Mammary epithelial cell (primary cell): ENCODE measurements around the gene EARS2.

Experiments
- EZH2 ChIP-seq: IDR thresholded peaks from 2 replicates; pipeline ENCODE4 v1.6.1; 2012; ENCODE audit warnings: low read length, inconsistent platforms, borderline replicate concordance
- TF ChIP-seq, protein P1 (sequence below), 2 donors: IDR thresholded peaks in 1 of 2; conservative IDR thresholded peaks in 1 of 2; 2 replicates each; pipeline ENCODE4 v1.5.1; 2011 to 2012; ENCODE audit warnings: inconsistent platforms in 2 of 2, low read length in 2 of 2, mild to moderate bottlenecking in 2 of 2, control low read depth in 1 of 2, low read depth in 1 of 2; ENCODE audit not compliant: insufficient read depth in 1 of 2; ENCODE audit errors: extremely low read depth in 1 of 2

DNA sequence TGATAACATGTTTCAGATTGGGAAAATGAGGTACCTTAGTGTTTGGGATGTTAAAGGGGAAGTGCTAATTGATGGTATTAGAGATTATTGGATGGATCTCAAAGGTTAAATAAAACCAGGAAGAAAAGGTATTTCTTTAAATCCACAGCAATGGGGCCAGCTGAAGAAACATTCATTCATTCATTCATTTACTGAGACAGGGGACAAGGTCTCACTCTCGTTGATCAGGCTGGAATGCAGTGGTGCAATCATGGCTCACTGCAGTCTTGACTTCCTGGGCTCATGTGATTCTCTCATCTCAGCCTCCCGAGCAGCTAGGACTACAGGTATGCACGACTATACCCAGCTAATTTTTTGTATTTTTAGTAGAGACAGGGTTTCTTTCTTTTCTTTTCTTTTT is 19.8 kb downstream of the EARS2 start:
- TF ChIP-seq, protein P1, sequence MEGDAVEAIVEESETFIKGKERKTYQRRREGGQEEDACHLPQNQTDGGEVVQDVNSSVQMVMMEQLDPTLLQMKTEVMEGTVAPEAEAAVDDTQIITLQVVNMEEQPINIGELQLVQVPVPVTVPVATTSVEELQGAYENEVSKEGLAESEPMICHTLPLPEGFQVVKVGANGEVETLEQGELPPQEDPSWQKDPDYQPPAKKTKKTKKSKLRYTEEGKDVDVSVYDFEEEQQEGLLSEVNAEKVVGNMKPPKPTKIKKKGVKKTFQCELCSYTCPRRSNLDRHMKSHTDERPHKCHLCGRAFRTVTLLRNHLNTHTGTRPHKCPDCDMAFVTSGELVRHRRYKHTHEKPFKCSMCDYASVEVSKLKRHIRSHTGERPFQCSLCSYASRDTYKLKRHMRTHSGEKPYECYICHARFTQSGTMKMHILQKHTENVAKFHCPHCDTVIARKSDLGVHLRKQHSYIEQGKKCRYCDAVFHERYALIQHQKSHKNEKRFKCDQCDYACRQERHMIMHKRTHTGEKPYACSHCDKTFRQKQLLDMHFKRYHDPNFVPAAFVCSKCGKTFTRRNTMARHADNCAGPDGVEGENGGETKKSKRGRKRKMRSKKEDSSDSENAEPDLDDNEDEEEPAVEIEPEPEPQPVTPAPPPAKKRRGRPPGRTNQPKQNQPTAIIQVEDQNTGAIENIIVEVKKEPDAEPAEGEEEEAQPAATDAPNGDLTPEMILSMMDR (conservative IDR thresholded peaks at IDR 0.05 in 1 of 2, IDR thresholded peaks at IDR 0.05 in 1 of 2; ENCODE audit: extremely low read depth in 1 of 2, insufficient read depth in 1 of 2, low read depth in 1 of 2, low read length in 2 of 2) = no peak
- TF ChIP-seq EZH2 = no peak
